ENCODE results near the gene FUNDC2.

DNA sequence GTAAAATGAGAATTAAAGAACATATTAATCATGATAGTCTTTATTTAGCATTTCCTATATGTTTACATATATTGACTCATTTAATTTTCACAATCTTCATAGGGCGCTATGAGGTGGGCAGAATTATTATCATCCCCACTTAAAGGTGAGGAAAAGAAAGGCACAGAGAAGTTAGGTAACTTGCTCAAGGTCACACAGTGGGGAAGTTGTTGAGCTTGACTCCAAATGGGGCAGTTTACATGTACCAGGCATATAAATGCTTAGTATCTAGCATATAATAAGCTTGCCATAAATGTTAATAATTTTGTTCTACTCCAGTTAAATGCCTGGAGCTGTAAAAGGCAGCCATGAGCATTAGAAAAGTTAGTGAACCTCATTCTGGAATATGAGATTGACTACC is 42.8 kb downstream of the FUNDC2 start:
- TF ChIP-seq CREB1 (IDR thresholded peaks at IDR 0.05; ENCODE audit: low read depth) (no peak), ZNF217 (IDR thresholded peaks at IDR 0.05) (no peak), CHD2 (IDR thresholded peaks at IDR 0.05; ENCODE audit: borderline replicate concordance, low read depth, low read length) (no peak), POLR2AphosphoS5 (IDR thresholded peaks at IDR 0.05; ENCODE audit: low read length) (no peak)
- TF ChIP-seq, protein P1, sequence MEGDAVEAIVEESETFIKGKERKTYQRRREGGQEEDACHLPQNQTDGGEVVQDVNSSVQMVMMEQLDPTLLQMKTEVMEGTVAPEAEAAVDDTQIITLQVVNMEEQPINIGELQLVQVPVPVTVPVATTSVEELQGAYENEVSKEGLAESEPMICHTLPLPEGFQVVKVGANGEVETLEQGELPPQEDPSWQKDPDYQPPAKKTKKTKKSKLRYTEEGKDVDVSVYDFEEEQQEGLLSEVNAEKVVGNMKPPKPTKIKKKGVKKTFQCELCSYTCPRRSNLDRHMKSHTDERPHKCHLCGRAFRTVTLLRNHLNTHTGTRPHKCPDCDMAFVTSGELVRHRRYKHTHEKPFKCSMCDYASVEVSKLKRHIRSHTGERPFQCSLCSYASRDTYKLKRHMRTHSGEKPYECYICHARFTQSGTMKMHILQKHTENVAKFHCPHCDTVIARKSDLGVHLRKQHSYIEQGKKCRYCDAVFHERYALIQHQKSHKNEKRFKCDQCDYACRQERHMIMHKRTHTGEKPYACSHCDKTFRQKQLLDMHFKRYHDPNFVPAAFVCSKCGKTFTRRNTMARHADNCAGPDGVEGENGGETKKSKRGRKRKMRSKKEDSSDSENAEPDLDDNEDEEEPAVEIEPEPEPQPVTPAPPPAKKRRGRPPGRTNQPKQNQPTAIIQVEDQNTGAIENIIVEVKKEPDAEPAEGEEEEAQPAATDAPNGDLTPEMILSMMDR (IDR thresholded peaks at IDR 0.05 in 2 of 3, conservative IDR thresholded peaks at IDR 0.05 in 1 of 3; ENCODE audit: control insufficient read depth in 2 of 3, extremely low read depth in 1 of 3, insufficient read depth in 1 of 3, low read depth in 3 of 3, low read length in 3 of 3), result no peak
- TF ChIP-seq, protein P2, sequence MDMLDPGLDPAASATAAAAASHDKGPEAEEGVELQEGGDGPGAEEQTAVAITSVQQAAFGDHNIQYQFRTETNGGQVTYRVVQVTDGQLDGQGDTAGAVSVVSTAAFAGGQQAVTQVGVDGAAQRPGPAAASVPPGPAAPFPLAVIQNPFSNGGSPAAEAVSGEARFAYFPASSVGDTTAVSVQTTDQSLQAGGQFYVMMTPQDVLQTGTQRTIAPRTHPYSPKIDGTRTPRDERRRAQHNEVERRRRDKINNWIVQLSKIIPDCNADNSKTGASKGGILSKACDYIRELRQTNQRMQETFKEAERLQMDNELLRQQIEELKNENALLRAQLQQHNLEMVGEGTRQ (IDR thresholded peaks at IDR 0.05; ENCODE audit: borderline replicate concordance, low read depth, low read length), result no peak
